DMS 273 (cell line): ENCODE data around the gene VSIG4.

ENCODE experiments used
- DNase-seq: peaks from one replicate; lab custom pipeline; 2025; ENCODE audit not compliant: unreplicated experiment; lab: John Stamatoyannopoulos, UW

VSIG4 gene

DNA sequence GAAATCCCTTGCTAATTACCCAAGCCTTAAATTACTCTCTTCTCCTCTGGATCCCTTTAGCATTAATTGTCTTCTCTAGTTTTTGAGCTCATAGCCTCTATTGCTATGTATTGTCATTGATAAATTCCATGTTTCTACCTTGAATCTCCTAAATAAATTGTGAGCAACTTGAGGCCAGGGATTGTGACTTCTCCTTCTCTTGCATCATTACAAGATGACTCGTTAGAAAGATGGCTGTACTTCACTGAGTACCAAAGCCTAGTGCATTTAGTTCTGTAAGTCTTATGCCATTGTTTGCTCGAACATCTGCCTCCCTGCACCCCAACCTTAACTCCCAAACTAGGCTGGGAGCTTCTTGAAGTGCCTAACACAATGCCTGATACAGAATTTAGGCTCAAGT, 15.3 kb downstream of the VSIG4 start:
- no peak for DNase-seq

DNA sequence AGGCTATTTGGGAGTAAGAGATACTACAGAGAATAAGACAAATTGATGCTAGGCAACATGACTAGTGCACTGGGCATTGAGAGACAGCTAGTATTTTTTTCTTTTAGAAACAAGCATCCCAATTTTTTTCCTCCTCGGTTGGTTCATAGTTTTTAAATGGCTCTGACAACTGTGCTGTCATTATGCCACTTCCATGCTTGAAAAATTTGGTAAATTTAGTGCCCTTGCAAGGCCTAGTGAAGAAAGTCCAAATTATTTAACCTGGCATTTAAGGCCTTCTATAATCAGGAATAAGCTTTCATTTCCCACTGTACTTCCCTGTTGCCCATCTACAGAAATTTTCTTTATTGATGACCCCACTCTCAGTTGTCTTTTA, 15.8 kb downstream of the VSIG4 start:
- DNase-seq, result no peak

DNA sequence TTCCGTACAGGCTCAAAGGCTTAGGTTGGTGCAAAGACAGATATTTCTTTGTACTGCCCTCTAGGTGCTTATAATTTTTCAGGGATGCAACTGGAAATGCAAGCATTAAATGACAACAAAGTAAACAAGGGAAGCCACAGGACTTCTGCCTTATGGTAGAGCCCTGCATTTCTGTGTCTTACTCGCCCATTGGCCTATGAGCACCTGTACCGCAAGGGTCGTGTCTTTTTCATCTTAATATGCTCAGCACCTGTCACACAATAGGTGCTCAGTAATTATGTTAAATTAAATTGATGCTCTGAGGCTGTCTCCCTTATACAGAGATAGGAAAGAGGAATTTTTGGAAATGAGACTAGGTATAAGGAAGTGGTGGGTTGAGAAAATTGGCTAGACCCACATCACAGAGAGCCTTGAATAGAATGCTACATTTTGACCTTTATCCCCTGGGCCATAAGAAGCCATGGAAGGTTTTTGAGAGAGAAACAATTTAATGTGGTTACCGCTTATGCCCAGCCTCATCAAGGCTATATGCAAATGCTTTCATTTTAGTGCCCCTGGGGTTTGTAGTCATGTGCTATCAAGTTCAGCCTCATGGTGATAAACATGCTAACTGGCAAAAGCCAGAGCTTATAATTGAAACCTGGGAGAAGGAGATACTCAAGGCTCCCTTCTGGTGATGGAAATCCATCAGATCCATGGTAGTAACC, 16.3 kb downstream of the VSIG4 start:
- no peak for DNase-seq

DNA sequence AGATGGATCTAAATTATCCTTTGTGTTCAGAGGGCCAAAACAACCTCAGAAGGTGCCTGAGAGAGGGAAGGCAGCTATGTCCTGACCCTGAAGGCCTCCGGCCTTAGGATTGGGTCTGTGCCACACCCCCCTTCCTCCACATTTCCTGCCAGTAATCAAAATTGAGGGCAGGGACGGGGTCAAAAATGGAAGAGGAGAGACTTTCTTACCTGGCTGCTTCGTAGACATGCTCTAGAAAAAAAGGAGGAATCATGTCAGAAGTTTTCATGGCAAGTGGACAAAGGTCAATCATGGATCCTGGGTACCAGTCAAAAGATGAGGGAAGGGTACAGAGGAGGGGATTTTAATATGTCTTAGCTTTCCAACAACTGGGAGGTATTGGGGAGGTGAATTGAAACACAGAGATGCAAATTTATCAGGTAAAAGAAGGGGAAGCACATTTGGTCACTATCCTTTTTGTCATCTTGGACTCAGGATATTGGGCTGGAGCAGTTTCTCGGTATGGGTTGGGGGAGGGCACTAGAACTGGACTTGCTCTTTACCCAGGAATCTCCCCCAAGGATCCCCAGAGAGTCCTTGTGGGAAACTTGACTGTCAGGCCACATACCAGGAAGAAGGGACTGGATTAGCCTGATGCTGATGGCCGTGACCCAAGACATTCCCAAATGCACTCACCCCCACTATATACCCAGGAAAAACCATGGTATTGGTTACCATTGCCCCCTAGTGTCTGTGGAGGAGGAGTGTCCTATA, 17.1 kb downstream of the VSIG4 start:
- DNase-seq, result peak; percentile 25

DNA sequence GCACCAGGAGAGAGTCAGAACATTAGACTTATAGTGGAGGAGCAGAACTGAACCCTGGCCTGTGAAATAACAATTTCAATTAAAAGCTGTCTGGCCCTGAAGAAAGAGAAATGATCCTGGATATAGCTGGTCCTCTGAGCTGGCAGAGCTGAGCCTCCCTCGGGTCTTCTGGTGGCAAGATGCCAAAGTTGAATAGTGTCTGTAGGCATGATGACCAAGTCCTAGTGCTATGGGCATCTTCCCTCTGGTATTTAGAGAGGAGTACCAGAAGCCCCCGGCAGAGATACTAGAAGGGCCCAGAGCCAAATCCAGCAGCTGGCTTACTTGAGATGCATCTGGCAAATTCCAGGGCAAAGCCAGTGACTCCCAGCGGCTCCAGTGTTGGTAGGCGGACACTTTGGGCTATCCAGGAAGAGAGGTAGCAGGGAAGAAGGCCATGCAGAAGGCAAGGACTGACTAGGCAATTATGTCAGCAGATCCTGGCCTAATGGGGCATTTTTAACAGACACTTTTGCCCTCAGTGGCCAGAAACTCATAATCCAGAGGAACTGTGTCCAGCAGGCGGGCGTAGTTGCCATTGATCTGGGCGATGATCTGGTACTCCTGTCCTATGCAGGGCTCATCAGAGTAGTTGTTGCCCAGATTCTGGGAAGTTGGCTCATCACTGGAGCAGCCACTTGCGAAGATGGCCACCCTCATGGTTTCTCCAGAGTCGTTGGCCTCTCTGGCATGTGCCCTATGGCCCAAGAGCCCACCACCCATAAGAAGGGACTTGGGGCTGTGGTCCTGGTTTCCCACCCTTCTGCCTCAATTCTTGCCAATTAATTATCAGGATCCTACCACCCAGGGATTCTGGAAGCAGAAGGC, 17.9 kb downstream of the VSIG4 start:
- peak; percentile 3 for DNase-seq

DNA sequence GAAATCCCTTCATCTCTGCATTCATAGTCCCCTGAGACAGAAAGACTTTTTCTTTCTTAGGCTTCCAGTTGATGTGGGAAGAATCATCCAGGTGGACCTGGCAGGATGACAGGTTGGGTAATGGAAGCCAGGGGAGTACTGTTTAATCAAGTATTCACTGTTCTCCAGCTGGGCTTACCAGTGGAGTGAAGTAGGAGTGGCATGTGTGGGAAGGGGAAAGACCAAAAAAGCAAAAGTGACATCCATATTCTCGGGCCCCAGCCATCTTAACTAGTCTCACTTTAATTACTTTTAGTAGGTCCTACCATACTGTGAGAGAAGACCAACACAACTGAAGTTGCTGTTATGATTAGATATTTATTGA, 18.5 kb downstream of the VSIG4 start:
- no peak for DNase-seq

DNA sequence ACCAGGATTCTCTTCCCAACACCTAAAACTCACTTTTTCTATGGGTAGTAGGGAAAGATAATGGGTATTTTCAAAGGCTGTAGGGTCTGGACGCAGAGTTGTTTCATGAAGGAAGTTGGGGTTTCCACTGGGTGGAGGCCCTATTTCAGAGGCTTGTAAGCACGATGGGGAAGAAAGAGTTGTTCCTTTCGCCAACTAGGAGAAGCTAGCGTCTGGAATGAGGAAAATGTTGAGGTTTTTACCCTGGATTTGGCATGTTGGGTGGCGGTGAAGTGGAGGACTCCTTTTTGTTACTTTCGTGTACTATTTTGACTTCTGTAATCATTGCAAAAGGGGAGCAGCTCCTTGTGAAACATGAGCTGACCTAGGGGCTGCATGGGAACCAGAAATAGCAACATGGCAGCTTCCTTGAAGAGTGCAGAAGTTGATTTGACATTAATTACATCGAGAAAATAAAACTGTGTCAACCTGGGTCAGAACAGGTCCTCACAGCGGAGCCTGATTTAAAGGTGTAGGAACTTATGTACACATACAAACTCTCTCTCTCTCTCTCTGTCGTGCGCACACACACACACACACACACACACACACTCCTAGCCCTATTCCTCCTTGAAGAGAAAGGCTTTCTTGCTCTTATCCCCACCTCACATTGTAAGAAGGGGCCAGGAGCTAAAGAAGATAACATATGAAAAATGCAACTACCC, 19.1 kb downstream of the VSIG4 start:
- no peak for DNase-seq

DNA sequence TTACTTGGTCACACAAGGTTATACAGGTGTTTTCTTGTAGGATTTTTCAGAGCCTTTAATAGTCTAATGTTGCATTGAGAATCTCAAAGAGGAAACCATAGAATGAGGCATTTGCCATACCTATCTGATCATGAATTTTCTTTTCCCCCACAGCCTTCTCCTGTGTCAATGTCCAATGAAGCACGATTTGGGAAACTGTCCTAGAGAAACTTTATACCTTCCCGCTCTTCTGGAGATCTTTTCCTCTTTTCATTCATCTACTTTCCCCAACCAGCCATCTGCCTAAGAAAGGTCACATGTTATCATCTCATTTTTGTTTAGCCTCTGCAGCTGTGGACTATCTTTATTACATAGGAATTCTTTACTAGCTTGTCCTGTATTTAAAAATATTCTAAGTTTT, 19.9 kb downstream of the VSIG4 start:
- no peak for DNase-seq

DNA sequence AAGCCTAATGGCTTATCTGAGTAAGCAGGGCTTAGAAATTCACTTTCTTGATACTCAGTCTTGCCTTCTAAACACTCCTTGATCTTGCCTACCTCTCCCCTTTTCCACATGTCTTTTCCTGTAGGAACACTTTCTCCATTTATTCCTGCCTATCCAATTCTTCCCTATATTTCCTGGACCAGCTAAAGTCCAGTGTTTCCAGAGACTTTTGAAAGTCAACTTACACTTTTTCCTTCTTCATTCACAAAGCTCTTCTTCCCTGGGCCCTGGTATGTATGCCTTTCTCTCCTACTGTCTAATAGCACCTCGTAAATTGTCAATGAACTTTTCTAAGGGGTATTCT, 20.6 kb downstream of the VSIG4 start:
- DNase-seq, result no peak

DNA sequence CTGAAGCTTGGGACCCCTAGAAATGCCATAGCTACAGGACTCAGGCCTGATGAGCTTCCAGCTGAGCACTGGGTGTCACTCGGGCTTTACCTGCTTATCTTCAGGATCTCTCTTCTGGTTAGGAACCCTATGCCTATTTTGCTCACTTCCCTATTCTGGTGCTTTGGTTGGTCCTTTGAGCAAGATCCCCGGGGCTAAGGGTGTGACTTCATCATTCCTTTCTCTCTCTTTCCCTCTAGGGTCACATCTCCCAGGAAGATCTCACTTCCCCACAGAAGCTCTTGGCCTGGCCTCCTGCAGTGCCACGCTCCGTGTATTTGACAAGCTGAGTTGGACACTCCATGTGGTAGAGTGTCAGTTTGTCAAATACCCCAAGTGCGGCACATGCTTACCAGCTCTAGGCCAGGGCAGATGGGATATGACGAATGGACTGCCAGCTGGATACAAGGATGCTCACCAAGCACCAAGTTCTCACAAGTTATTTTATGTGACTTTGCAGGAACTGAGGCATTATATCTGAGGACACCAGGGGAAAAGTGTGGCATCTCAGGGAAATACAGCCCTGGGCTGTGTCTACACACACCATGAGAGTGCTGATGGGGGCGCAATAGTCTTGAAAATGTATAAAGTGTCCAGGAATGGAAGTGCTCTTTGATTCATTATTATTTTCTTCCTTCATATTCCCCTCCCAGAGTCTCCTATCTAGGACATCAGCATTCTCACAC, 21.1 kb downstream of the VSIG4 start:
- no peak for DNase-seq

DNA sequence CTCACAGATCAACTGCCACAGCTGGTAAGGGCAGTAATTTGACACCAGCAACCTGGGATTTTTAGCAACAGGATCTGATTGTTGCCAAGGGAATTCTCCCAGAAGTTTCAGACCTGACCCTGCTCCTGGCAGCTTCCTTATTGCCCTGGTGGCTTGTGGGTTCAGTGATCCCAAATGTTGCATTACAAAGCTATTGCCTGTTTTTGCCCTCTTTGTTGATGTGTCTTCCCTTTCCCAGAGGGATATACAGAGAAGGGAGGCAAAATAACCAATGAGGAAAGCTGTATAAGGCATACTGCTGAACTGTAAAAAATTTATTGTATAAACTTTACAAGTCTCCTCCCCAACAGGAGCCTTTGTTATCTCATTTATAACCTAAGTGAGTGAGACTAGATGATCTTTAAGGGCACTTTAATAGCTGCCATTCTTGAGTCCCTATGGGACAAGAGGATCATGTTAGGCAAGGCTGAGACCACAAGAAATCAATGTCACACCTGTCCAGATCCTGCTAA, 22.2 kb downstream of the VSIG4 start:
- no peak for DNase-seq

DNA sequence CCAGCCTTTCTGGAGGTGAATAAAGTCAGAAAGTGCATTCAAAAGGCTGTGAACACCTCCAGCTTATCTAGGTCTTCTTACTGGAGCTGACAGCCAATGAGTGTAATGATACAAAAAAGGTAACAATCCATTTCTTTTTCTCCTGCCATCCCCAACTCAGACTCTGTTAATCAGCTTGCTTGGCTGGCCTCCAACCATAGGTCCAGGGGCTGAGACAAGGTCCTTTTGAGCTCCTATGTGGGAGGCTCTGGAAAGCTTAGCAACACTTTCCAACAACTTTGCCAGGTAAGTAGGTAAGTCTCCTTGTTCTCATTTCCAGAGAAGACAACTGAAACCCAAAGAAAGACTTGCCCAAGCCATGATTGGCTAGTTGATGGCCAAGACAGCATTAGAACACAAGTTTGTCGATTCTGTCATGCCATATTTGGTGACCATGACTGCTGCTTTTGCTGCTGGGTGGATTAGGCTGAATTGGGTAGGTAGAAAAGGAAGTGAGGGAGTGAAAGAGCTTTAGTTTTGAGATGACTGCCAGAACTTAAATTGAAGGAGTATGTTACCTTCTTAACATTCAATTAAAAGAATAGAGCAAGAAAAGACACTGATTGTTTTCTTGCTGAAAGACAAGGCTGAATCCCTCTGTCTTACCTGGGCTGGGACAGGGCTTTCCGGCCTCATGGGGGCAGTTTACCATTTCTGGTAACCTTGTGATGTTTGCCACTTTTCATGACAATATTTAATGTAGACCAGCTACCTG, 22.8 kb downstream of the VSIG4 start:
- DNase-seq, result no peak

DNA sequence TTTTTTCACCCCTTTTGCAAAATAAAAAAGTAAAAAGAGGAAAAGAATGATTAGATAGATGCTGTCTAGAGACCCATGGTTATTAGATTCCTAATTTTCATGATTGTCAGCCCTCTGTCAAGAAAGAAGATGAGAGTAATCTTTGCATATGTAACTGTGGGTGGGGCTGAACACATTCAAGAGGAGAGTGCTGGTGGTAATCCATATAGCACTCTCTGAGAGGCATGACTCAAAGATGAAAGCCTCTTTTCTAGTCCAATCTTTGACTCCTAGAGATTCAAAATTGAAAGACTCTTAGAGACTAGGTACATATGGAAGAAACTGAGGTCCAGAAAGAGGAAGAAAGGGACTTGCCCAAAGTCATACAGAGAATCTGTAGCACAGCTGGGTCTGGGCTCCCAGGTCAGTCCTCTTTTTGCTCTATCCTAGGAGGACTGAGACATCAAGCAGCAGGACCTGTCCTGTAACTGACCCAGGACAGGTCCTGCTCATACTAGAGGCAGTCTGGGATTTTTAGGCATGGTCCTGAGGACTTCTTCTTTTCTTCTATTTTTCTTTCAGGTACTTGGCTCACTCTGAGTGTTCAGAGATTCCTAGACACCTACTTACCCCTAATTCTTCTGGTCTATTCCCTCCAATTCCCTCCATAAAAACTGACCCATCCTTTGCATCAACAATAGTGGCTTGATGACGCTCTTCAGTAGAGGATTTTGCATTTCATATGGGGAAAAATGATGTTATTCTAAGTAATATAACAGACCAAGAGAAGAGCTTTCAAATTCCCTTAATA, 23.8 kb downstream of the VSIG4 start:
- DNase-seq, result no peak

DNA sequence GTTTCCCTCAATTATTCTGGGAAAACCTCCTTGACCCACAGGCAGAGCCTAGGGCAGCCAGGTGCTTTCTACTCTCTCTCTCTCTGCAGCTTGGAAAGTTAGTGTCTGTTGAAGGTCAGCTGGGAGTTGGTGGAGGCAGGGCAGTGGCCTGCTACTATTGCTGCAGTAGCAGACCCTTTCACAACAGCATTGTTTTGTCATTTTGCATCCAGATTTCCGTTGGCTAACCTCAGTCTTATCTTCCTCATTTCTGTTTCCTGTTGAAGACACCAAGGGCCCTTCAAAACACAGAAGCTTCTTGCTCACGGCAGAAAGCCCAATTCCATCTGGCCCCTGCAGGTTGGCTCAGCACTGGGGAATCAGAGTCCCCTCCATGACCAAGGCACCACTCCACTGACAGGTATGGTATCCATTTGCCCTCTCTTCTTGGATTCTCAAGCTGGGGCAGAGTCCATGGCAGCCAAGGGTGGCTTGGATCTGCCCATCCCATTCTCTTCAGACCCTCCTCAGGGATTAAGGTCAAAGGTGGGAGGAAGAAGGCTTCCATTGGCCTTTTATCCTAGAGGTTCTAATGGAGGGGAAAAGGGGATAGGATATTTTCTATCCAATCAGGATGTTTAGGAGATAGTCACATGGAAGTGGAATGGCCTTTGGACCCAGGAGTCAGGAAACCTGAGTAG, 24.6 kb downstream of the VSIG4 start:
- no peak for DNase-seq

DNA sequence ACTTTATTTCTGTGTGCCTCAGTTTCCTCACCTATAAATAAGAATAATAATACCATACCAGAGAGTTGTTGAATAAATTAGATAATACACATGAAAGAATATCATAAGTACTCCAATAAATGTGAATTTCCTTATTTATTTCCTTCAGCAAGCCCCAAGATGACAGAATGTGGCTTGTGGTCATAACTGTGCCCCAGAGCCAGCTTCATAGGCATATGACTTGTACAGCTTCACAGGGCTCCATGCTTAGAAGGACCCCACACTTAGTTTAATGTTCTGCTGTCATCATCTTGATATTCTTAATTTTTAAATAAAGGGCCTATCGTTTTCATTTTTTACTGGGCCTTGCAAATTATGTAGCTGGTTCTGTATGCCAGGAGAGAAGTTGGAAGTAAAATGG, 25.3 kb downstream of the VSIG4 start:
- DNase-seq, result no peak

DNA sequence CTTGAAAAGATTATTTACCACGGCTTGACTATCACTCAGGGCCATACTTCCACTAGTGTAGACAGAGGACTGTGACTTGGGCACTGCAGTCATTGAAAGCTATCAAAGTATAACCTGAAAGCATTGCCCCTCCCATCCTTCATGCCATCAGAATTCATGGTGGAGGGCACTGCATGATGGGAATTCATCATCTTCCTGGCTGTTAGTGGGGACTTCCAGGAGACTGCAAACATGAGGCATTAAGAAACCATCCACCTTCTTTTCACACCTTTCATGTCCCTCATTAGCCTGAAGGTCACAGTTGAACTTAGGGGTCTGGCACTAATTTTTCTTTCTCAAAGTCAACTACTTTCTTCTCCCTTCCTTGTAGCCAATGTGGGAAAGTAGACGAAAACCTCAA, 25.8 kb downstream of the VSIG4 start:
- DNase-seq, result no peak

DNA sequence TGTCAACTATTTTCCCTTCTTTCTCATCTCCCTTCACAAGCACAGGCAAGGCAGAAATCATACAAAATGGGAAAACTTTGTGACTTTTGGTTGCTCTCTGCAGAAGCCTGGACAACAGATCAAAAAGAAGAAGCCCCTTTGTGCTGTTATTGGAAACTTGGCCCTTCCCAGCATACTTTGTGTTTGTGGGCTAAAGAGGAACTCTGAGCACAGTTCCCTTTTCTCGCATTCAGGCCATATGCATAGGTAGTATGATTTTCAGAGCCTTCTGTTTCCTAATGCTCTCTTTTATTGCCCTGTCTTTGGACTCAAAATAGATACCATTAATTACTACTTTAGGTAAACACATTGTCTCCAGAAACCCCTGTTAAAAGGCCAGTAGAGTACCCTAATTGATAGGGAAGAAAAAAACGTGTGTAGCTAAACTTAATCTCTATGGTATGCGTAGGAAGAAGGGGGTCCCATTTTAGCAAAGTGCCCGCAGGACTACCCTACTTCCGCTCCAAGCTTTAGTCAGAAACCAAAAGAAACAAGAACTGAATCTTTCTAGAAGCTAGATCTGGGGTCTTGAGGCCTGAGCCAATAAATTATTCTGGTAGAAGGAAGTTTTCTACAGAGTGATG, 26.6 kb downstream of the VSIG4 start:
- DNase-seq, result no peak

DNA sequence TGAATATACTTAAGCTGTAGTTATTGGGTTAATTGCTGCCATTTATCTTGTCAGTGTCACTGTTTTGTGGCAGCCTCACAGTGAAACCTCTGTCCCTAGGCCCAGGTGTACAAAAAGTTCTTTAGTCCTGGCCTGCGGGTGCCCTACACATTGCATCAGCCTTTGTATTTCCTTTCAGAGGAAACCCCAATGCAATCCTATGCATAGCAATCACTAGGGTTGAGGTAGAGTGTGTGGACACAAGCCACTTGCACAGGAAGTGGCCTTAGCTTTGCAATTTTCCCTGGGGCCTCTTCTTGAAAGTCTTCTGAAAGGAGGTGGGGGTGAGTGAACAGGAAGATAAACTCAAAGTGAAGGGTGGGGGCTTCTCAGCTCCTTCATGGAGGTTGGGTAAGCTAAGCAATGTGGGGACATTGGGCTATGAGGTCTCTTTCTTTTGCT, 27.8 kb downstream of the VSIG4 start:
- DNase-seq, result no peak
